ENCODE data around the gene HOOK2. TPM values are rescaled to one million over a fixed set of nuclear protein-coding genes. Genes with fewer than 3 reads are reported as not detected.
A peak's percentile ranks its signal among the peaks of the same experiment; 100 is the strongest.

The HOOK2 gene
- total and polyA plus RNA-seq, 9 of the 15 experiments (the other 6 are each of a cell fraction or from before 2014, with no cell fraction given) = 1.3 to 17.2 (median 9.9) TPM

- peak; percentile 48; the same call in 1 of the 2 replicates for TF ChIP-seq ELF1 (tag; IDR thresholded peaks at IDR 0.05)
- TF ChIP-seq NR2C1 (IDR thresholded peaks at IDR 0.05) = no peak; the same call in 1 of the 2 replicates
- peak; percentile 44; the same call in 1 of the 2 replicates for TF ChIP-seq NR2C1 (tag; IDR thresholded peaks at IDR 0.05)
- no peak for TF ChIP-seq NR3C1 (CRISPR knock-in tag; IDR thresholded peaks at IDR 0.05)
- TF ChIP-seq SMARCB1 (IDR thresholded peaks at IDR 0.05; ENCODE audit: insufficient read length, low read depth) = no peak
- no peak for TF ChIP-seq SP2 (IDR thresholded peaks at IDR 0.05; ENCODE audit: extremely low read depth, low read depth, low read length, poor library complexity, severe bottlenecking)
- no peak for TF ChIP-seq ZNF165 (CRISPR knock-in tag; IDR thresholded peaks at IDR 0.05; ENCODE audit: borderline replicate concordance)
- no peak for TF ChIP-seq CBFB (CRISPR knock-in tag; IDR thresholded peaks at IDR 0.05)
- TF ChIP-seq FOXK1 (CRISPR knock-in tag; IDR thresholded peaks at IDR 0.05; ENCODE audit: borderline replicate concordance) = no peak
- TF ChIP-seq RBFOX2 (IDR thresholded peaks at IDR 0.05; ENCODE audit: low read depth, low read length) = no peak; the same call in none of the 2 replicates
- TF ChIP-seq, protein P1, sequence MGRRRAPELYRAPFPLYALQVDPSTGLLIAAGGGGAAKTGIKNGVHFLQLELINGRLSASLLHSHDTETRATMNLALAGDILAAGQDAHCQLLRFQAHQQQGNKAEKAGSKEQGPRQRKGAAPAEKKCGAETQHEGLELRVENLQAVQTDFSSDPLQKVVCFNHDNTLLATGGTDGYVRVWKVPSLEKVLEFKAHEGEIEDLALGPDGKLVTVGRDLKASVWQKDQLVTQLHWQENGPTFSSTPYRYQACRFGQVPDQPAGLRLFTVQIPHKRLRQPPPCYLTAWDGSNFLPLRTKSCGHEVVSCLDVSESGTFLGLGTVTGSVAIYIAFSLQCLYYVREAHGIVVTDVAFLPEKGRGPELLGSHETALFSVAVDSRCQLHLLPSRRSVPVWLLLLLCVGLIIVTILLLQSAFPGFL (CRISPR knock-in tag; IDR thresholded peaks at IDR 0.05) = peak; percentile 83; the same call in 1 of the 2 replicates
- TF ChIP-seq RAD21 (CRISPR knock-in tag; conservative IDR thresholded peaks at IDR 0.05 in 1 of 2, IDR thresholded peaks at IDR 0.05 in 1 of 2) = peak; percentile 95 to 98
- TF ChIP-seq WHSC1 (IDR thresholded peaks at IDR 0.05; ENCODE audit: low read length) = no peak
- TF ChIP-seq THRB (CRISPR knock-in tag; conservative IDR thresholded peaks at IDR 0.05) = 0 out of 2 replicates have a peak, but pooled peaks have one; percentile 43
- TF ChIP-seq PURB (CRISPR knock-in tag; IDR thresholded peaks at IDR 0.05; ENCODE audit: low read depth) = no peak
- no peak for TF ChIP-seq PTTG1 (tag; IDR thresholded peaks at IDR 0.05; ENCODE audit: low read depth)
- TF ChIP-seq ZNF316 (IDR thresholded peaks at IDR 0.05) = no peak
- TF ChIP-seq, protein P2, sequence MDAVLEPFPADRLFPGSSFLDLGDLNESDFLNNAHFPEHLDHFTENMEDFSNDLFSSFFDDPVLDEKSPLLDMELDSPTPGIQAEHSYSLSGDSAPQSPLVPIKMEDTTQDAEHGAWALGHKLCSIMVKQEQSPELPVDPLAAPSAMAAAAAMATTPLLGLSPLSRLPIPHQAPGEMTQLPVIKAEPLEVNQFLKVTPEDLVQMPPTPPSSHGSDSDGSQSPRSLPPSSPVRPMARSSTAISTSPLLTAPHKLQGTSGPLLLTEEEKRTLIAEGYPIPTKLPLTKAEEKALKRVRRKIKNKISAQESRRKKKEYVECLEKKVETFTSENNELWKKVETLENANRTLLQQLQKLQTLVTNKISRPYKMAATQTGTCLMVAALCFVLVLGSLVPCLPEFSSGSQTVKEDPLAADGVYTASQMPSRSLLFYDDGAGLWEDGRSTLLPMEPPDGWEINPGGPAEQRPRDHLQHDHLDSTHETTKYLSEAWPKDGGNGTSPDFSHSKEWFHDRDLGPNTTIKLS (IDR thresholded peaks at IDR 0.05; ENCODE audit: borderline replicate concordance, low read depth) = 0 out of 2 replicates have a peak, but pooled peaks have one; percentile 24
- TF ChIP-seq IFI16 (CRISPR knock-in tag; IDR thresholded peaks at IDR 0.05) = no peak
- TF ChIP-seq RHOXF2B (CRISPR knock-in tag; conservative IDR thresholded peaks at IDR 0.05) = no peak
- 0 out of 2 replicates have a peak, but pooled peaks have one; percentile 11 for TF ChIP-seq MBD2 (IDR thresholded peaks at IDR 0.05; ENCODE audit: borderline replicate concordance, low read depth)
- TF ChIP-seq NONO (IDR thresholded peaks at IDR 0.05; ENCODE audit: low read depth in 2 of 2, low read length in 1 of 2) = peak in 1 of 2 experiments; percentile 45; a peak in 1 of 4 replicates
- TF ChIP-seq ARNT (IDR thresholded peaks at IDR 0.05) = 0 out of 4 replicates have a peak, but pooled peaks of 1 of the 2 experiments have one; percentile 45
Observed at GRCh38 chr19:12796146-12797071, 21.1 kb upstream of the HOOK2 start (continued).
